GM12874 (cell line): ENCODE measurements around the gene RAB34.

Experiments
- CTCF ChIP-seq: IDR thresholded peaks from 2 replicates; pipeline ENCODE4 v1.5.1; 2011; ENCODE audit warnings: low read depth, mild to moderate bottlenecking, control low read depth, low read length, moderate library complexity; ENCODE audit not compliant: insufficient read depth

RAB34 gene

GRCh38 chr17:28744104-28744971, 26.7 kb upstream of the RAB34 start:
- no peak for TF ChIP-seq CTCF

- TF ChIP-seq CTCF: 0 out of 2 replicates have a peak, but pooled peaks have one; percentile 16
These were observed 25.8 kb upstream of the RAB34 start, which contains the start of gene TRAF4 for GRCh38 chr17:28743243-28744103. Gene TRAF4, plus strand, starts transcription at chr17:28744011. Its CDS starts 102 bp downstream, at chr17:28744113.

GRCh38 chr17:28741358-28742349, 24.0 kb upstream of the RAB34 start:
- TF ChIP-seq CTCF: no peak

GRCh38 chr17:28740406-28741357, 23.0 kb upstream of the RAB34 start:
- TF ChIP-seq CTCF: no peak

GRCh38 chr17:28738680-28739384, 21.2 kb upstream of the RAB34 start:
- no peak for TF ChIP-seq CTCF
